ENCODE measurements around the gene NDUFA1. TPM values are rescaled to one million over a fixed set of nuclear protein-coding genes. Genes with fewer than 3 reads are reported as not detected.
"Not testable (repeated sequence)": the region's sequence is repeated elsewhere in the genome, so short reads cannot be mapped to it uniquely, and the experiment has no call there.

The NDUFA1 gene
- 108 and 198 TPM in 2 replicates for total RNA-seq (2014; rRNA removed; shearing (Covaris generic); ENCODE audit: low replicate concordance)

DNA sequence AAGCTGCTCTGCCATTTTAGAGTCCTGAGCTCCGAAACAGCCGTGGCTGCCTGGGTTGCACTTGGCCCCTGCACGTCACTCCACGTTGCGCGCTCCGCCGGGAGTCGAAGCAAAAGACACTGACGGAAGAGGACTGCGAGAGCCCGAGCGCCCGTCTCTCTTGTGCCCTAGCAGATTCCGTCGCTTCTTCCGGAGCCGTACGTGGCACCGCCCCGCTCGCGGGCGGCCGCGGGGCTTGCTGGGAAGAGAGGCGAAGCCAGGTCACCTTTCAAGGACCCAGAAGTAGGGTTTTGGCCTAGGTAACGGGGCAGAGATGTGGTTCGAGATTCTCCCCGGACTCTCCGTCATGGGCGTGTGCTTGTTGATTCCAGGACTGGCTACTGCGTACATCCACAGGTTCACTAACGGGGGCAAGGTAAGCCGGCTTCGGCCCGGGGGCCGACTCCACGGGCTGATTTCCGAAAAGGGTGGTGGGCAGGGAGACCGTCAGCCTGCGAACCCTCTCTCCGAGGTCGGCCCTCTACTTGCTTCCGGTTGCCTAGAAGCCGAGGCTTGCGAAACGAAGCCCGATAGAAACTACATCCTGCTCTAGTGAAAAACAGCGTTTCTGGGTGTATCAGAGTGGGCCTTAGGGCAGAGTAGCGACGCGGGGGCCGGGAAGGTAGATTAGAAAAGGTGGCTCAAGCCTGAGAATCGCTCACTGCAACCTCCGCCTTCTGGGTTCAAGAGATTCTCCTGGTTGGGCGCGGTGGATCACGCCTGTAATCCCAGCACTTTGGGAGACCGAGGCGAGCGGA is at the start of gene NDUFA1, which contains the start of gene RNF113A:
Gene NDUFA1 (plus strand): TSS at position 234 of the 797 bp plus-strand sequence. CDS start 80 bp downstream, at position 314.
Gene RNF113A (minus strand): TSS at position 135 of the 797 bp plus-strand sequence. CDS start 120 bp downstream, at position 15.
- peak; percentile 85 for DNase-seq
- H3K27me3 ChIP-seq, result no peaks in the 10 kb centered on the region
- H3K36me3 ChIP-seq, result peaks cover 3% of the 10 kb centered on the region; the same call in 1 of the 2 replicates
- H3K4me3 ChIP-seq, result peak within 1 kb of the TSS; percentile 80
- no peaks in the 10 kb centered on the region for H3K9me3 ChIP-seq

DNA sequence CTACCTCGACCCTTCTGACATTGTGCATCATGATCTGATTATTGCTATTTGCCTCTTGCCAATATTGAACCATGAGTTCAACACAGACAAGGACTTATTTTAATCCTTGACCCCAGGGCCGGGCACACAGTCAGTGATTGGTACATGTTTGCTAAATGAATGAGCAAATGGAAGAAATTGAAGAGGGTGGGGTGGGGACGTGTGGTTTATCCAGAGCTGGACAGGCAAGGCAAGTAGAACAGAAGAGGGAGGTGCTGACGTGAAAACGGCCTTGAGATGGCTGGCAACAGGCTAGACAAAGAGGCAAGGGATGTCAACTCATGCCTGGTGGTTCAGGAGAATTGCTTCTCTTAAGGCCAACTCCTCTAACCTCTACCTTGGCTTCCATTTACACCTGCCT is 47.4 kb upstream of the NDUFA1 start:
- not testable (repeated sequence) for H3K36me3 ChIP-seq, H3K4me3 ChIP-seq, DNase-seq, H3K27me3 ChIP-seq, H3K9me3 ChIP-seq

DNA sequence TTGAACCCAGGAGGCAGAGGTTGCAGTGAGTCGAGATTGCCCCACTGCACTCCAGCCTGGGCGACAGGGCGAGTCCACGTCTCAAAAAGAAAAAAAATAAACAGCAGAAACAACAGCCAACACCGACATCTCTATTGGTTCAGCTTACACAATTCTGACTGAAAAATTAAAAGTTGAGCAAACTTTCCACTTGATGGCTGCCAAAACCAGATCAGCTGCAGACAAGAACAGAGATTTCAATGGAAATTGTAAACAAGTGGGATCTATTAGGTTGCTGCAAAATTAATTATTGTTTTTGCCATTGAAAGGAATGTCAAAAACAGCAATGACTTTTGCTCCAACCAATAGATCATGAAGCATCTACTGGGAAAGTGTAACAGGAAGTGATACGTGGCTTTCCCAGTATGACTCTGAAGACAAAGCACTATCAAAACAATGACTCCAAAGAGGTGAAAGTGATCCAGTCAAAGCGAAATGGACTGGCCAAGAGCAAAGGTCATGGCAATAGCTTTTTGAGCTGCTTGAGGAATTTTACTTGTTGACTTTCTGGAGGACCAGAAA is 45.2 kb upstream of the NDUFA1 start:
- Histone ChIP-seq H3K4me3 (no peak overlapping the region), H3K9me3 (no peaks in the 10 kb centered on the region), H3K27me3 (no peaks in the 10 kb centered on the region), H3K36me3 (no peaks in the 10 kb centered on the region; the same call in none of the 2 replicates)
- DNase-seq, result no peak

DNA sequence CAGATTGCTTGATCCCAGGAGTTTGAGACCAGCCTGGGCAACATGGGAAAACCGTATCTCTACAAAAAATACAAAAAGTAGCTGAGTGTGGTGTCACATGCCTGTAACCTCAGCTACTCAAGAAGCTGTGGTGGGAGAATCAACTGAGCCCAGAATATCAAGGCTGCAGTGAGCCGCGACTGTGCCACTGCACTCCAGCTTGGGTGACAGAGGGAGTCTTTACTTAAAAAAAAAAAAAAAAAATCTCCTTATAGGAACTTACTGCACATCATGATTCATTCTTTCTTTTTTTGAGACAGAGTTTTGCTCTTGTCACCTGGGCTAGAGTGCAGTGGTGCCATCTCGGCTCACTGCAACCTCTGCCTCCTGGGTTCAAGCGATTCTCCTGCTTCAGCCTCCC is 43.2 kb upstream of the NDUFA1 start:
- no peaks in the 10 kb centered on the region for H3K9me3 ChIP-seq
- H3K27me3 ChIP-seq, result no peaks in the 10 kb centered on the region
- H3K36me3 ChIP-seq, result peaks cover 3% of the 10 kb centered on the region
- no peak overlapping the region for H3K4me3 ChIP-seq
- no peak for DNase-seq

DNA sequence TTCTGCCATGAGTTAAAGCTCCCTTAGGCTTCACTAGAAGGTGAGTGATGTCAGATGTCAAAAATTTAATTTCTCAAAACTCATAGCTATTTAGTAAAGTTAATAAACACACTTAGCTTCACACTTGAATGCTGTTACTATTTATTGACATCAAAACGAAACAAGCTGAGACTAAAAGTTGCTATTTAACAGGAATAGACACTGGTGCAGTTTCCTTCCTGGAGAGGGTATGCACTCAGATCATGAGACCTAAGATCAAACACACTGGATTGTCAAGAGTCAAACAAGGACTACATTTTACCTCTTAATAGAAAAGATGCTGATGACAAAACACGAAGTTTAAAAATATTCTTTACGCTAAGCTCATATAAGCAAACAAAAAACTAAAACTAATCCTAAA is 37.7 kb upstream of the NDUFA1 start:
- no peaks in the 10 kb centered on the region for H3K9me3 ChIP-seq
- H3K27me3 ChIP-seq, result no peaks in the 10 kb centered on the region
- no peak for DNase-seq
- peaks cover 9% of the 10 kb centered on the region for H3K36me3 ChIP-seq
- H3K4me3 ChIP-seq, result no peak overlapping the region

DNA sequence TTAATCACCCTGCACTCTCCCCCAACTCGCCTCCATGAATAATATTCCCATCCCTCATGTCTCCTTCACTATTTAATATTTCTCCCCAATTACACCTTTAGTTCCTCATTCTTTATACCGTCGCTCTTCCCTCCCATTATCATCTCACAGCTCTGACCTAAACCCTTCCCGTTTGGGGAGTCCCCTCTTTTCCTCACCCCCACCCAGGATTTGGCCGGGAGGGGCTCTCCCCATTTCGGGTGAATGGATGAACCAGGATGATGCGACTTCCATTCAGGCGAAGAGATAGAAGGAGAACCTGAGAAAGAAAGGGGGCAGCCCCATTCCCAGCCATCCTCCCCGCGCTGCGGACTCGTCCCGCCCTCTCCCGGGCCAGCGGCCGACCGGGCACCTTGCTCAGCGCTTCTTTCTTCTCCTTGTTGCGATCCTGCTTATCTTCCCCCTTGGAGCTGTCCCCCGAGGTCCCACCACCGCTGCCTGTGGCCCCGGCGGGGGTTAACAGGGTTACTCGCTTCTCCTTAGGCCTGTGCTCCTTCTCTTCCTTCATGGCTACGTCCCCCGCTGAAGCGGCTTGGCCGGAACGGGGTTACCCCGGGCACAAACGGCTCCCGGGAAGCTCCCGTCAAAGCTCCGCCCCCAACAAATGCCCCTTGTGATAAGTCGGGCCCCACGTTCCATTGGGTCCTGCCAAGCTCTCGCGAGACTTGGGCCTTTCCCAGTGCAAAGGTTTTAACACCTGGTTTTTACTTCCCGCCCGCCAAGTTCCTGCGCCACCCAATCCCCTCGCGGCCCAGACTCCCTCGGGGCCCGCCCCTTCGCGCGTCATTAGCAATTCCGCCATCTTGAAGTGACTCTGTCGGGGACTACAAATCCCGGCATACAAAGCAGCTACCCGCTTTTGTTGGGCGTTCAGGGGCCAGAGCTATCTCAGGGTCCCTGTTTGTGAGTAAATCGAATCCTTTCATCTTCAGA is 19.0 kb upstream of the NDUFA1 start, which contains the start of gene UPF3B:
Gene UPF3B (minus strand): TSS at position 582 of the 972 bp plus-strand sequence. CDS start 35 bp downstream, at position 547.
- no peaks in the 10 kb centered on the region for H3K27me3 ChIP-seq
- H3K36me3 ChIP-seq, result peaks cover 5% of the 10 kb centered on the region; the same call in 1 of the 2 replicates
- no peaks in the 10 kb centered on the region for H3K9me3 ChIP-seq
- DNase-seq, result peak; percentile 97
- peak within 1 kb of the TSS; percentile 88 for H3K4me3 ChIP-seq

DNA sequence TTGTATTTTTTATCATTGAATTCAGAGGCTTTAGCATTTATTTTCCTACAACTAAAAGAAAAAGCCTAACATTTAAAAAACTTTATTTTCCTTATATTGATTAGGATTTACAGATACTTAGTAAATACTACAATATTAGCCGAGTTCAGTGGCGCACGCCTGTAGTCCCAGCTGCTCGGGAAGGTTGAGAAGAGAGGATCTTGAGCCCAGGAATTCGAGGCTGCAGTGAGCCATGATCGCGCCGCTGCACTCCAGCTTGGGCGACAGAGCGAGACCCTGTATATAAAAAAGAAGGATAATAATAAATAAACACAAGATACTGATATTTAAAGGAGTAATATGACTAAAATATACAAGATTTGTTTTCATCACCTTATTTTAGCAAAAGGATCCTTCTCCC is 18.2 kb upstream of the NDUFA1 start:
- H3K9me3 ChIP-seq, result no peaks in the 10 kb centered on the region
- peak overlapping the region; percentile 88 for H3K4me3 ChIP-seq
- no peaks in the 10 kb centered on the region for H3K27me3 ChIP-seq
- DNase-seq, result no peak
- H3K36me3 ChIP-seq, result peaks cover 3% of the 10 kb centered on the region; the same call in 1 of the 2 replicates

DNA sequence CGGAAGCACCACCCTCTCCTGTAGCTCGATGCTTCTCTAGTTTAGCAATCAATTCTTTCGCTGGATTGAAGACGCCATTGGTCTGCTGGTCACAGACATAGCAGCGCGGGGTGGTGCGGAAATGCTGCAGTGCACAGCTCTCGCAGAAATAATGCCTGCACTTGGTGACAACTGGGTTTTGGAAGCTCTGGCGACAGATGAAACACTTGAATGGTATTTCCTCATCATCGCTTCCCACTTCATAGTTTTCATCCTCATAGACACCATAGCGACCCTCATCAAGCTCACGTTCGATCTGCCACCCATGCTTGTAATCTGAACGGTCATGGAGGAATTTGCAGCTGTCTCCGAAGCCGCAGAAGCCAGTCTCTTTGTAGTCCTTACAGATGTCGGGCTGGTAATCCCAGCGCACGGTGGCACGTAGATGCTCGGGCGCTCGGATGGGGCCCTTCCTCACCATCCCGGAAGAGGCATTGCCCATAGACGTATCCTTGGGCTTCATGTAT is 953 bp upstream of the NDUFA1 start:
- Histone ChIP-seq H3K4me3 (peak overlapping the region; percentile 80), H3K36me3 (peaks cover 3% of the 10 kb centered on the region; the same call in 1 of the 2 replicates), H3K9me3 (no peaks in the 10 kb centered on the region), H3K27me3 (no peaks in the 10 kb centered on the region)
- DNase-seq, result peak; percentile 14

DNA sequence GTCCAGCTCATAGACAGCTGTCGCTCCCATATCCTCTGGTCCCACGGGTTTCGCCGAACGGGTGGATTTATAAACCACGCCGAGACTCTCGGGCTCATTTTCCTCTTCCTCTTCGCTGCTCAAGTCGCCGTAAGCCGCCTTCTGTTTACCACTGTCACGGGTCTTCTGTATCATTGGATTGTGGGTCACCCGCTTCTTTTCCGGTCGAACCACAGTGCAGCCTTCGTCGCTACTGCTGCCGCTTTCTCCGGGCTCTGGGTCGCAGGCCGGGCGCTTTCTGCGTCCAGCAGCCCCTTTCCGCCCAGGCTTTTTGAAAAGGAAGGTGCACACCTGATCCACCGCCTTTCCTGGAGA is 410 bp upstream of the NDUFA1 start:
- Histone ChIP-seq H3K9me3 (no peaks in the 10 kb centered on the region), H3K27me3 (no peaks in the 10 kb centered on the region), H3K4me3 (peak overlapping the region; percentile 80), H3K36me3 (peaks cover 3% of the 10 kb centered on the region; the same call in 1 of the 2 replicates)
- DNase-seq, result peak; percentile 8

DNA sequence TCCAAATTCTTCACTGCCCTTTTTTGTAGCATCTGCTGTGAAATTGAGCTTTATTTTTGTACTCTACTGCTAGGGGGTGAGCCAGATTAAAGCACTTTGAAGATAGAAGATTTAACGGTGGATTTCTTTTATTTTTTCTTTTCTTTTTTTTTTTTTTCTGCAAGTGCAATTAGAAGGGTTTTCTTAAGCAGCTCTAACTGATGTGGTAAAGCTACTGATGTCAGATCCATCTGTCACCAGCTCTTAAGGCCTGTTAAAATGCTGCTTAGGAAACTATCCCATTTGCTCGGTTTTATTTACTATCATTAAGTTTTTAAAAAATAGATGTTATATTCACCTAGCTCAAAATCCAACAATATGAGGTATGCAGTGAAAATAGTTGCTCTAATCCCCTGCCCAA is 7.1 kb downstream of the NDUFA1 start:
- Histone ChIP-seq H3K9me3 (no peaks in the 10 kb centered on the region), H3K4me3 (no peak overlapping the region), H3K27me3 (no peaks in the 10 kb centered on the region), H3K36me3 (peaks cover 4% of the 10 kb centered on the region; the same call in 1 of the 2 replicates)
- no peak for DNase-seq

DNA sequence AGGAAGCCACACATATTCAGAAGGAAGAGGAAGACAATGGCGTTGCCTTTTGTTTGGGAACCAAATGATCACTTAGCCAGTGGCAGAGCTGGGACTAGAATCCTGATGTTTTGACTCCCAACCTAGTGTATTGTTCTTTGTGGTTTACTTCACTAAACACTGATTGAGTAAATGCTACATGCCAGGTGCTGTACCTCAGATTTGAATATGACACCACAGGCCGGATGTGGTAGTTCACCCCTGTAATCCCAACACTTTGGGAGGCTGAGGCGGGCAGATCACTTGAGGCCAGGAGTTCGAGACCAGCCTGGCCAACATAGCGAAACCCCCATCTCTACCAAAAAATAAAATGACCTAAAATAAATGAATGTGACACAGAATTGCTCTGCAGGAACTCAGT is 8.4 kb downstream of the NDUFA1 start:
- no peaks in the 10 kb centered on the region for H3K27me3 ChIP-seq
- 0 out of 2 replicates have a peak, but pooled peaks cover 4% of the 10 kb centered on the region for H3K36me3 ChIP-seq
- H3K9me3 ChIP-seq, result no peaks in the 10 kb centered on the region
- DNase-seq, result no peak
- H3K4me3 ChIP-seq, result no peak overlapping the region

DNA sequence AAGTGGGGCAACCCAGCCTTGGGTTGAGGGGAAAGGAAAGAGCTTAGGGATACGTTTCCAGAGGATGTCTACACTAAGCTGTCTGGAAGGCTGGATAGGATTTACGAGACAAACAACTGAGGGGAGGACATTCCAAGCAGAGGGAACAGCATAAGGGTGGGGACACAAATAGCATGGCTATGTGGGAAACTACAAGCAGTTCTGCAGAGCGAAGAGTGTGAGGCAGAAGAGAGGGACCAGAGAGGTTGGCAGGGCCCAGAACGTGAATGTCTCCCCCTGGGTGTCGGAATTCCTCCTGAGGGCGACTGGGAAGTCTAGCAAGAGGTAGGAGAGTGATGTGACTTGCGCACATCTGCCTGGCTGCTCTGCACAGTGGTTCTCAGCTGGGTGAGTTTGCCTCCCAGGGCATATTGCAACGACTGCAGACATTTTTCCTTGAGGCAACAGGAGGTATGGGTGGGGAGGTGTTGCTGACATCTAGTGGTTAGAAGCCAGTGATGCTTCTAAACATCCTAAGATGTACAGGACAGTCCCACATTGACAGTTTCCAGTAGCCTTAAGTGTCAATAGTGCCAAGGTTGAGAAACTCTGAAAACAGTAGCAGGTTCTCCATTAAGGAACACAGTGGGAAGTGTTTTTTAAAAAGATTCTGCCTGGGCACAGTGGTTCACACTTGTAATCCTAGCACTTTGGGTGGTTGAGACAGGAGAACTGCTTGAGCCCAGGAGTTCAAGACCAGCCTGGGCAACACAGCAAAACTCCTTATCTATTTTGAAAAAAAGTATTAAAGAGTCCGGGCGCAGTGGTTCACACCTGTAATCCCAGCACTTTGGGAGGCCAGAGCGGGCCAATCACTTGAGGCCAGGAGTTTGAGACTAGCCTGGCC is 9.2 kb downstream of the NDUFA1 start:
- 0 out of 2 replicates have a peak, but pooled peaks cover 4% of the 10 kb centered on the region for H3K36me3 ChIP-seq
- no peaks in the 10 kb centered on the region for H3K9me3 ChIP-seq
- DNase-seq, result peak; percentile 7

DNA sequence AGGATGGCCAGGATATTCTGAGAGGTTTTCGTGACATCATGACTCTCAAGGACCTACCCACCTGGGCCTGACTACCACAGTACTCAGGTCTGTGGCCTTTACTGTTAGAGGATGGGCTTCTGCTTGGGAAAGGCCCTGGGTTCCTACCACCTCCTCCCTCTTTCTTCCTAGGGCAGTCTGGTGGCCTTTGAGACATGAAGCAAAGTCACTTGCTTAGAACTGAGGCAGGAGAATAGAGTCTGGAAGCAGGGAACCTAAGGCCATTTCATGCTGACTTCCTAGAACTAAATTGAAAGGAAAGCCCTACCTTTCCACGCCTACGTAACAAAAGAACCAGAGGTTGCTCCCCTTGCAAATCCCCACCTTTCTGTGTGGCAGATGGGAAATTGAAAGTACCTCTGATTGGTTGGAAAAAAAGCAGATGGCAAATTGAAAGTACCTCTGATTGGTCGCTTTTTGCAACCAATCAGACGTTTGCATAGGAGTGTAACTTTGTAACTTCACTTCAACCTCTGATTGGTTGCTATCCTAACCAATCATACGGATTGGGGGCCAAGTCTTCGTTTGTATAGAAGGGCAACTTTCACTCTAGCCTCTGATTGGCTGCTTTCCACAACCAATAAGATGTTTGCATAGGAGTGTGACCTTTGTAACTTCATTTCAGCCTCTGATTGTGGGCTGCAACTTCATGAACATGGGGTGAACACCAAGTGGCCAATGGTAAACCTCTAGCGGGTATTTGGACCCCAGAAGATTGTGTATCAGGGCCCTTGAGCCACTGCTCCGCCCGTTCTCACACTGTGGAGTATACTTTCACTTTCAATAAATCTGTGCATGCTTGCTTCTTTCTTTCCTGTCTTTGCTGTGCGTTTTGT is 14.2 kb downstream of the NDUFA1 start:
- H3K27me3 ChIP-seq, result no peaks in the 10 kb centered on the region
- no peaks in the 10 kb centered on the region for H3K9me3 ChIP-seq
- H3K36me3 ChIP-seq, result no peaks in the 10 kb centered on the region
- DNase-seq, result peak; percentile 11
- no peak overlapping the region for H3K4me3 ChIP-seq

More for the DNA sequence above, 9.2 kb downstream of the NDUFA1 start:
- Histone ChIP-seq H3K4me3 (no peak overlapping the region), H3K27me3 (no peaks in the 10 kb centered on the region)

DNA sequence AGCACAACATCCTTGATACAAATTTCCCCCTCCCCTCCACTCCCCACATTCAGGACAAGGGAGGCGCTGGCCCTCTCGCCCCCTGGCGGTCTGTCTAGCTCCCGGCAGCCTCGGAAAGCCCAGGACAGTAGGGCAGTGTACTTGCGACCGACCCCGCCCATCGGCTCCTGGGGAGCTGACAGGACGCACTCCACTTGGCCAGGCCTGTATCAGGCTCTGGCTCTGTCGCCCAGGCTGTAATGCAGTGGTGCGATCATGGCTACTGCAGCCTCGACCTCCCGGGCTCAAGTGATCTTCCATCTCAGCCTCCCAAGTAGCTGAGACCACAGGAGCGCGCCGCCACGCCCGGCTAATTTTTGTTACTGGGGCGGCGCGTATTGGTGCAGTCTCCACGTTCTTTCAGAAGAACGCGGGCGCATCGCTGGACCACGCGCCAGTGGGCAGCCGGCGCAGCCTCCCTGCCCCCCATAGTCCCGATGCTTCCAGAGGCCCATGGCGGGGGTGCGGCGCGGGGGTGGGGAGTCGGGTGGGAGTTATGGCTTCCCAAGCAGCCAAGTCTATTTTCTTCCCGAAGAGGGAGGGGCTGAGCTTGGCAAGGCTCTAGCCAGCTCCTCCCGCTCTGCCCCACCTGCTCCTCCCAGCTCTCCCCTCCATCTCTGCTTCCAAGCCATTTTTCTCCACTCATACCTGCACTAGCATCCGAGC is 16.2 kb downstream of the NDUFA1 start:
- no peaks in the 10 kb centered on the region for H3K27me3 ChIP-seq

More for the DNA sequence above, 16.2 kb downstream of the NDUFA1 start:
- DNase-seq, result peak; percentile 59
- H3K4me3 ChIP-seq, result no peak overlapping the region
- H3K36me3 ChIP-seq, result no peaks in the 10 kb centered on the region
- H3K9me3 ChIP-seq, result no peaks in the 10 kb centered on the region

All from MG63 (cell line).